ENCODE data around the gene SAP130.
"Not testable (repeated sequence)": the region's sequence is repeated elsewhere in the genome, so short reads cannot be mapped to it uniquely, and the experiment has no call there.

The SAP130 gene

GRCh38 chr2:127913808-127914457, 113.9 kb downstream of the SAP130 start:
- H3K27ac ChIP-seq: no peak overlapping the region
- TF ChIP-seq, protein P1, sequence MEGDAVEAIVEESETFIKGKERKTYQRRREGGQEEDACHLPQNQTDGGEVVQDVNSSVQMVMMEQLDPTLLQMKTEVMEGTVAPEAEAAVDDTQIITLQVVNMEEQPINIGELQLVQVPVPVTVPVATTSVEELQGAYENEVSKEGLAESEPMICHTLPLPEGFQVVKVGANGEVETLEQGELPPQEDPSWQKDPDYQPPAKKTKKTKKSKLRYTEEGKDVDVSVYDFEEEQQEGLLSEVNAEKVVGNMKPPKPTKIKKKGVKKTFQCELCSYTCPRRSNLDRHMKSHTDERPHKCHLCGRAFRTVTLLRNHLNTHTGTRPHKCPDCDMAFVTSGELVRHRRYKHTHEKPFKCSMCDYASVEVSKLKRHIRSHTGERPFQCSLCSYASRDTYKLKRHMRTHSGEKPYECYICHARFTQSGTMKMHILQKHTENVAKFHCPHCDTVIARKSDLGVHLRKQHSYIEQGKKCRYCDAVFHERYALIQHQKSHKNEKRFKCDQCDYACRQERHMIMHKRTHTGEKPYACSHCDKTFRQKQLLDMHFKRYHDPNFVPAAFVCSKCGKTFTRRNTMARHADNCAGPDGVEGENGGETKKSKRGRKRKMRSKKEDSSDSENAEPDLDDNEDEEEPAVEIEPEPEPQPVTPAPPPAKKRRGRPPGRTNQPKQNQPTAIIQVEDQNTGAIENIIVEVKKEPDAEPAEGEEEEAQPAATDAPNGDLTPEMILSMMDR (conservative IDR thresholded peaks at IDR 0.05): no peak
- no peak for TF ChIP-seq ZFX (IDR thresholded peaks at IDR 0.05)

DNA sequence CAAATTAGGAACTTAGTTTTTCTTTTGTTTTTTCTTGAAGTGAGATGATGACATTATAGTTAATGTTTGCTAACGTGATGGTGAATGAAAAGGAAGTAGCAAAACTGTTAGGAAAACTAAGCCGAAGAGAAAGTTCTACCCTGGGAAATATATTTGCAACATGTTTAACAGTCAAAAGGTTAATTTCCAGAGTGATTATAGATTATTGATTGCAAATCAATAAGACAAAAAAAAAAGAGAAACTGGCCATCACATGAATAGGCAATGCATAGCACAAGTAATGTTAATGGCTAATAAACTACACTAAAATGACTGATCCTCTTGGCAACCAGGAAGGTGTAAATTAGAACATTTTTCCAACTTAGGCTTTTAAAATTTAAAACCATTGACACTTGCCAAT, 116.1 kb downstream of the SAP130 start:
- no peak for TF ChIP-seq ZFX (IDR thresholded peaks at IDR 0.05)
- TF ChIP-seq, protein P1 (conservative IDR thresholded peaks at IDR 0.05): no peak

DNA sequence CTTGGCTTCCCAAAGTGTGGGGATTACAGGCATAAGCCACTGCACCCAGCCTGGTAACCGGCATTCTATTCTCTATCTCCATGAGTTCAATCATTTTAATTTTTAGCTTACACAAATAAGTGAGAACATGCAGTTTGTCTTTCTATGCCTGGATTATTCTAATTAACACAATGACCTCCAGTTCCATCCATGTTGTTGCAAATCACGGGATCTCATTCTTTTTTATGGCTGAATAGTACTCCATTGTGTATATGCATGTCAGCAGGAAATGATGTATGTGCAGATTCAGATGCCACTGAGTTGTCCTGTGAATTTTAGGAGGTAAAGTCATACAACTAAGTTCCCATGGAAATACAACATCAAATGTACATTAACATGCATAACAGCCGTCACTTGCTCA, 117.4 kb downstream of the SAP130 start:
- TF ChIP-seq, protein P1 (conservative IDR thresholded peaks at IDR 0.05): no peak
- no peak for TF ChIP-seq ZFX (IDR thresholded peaks at IDR 0.05)
- no peak overlapping the region for H3K27ac ChIP-seq

More for the DNA sequence above, 116.1 kb downstream of the SAP130 start:
- no peak overlapping the region for H3K27ac ChIP-seq

GRCh38 chr2:127909019-127909418, 118.8 kb downstream of the SAP130 start:
- no peak overlapping the region for H3K27ac ChIP-seq
- TF ChIP-seq, protein P1 (conservative IDR thresholded peaks at IDR 0.05): no peak; the same call in 1 of the 2 replicates
- TF ChIP-seq ZFX (IDR thresholded peaks at IDR 0.05): no peak

DNA sequence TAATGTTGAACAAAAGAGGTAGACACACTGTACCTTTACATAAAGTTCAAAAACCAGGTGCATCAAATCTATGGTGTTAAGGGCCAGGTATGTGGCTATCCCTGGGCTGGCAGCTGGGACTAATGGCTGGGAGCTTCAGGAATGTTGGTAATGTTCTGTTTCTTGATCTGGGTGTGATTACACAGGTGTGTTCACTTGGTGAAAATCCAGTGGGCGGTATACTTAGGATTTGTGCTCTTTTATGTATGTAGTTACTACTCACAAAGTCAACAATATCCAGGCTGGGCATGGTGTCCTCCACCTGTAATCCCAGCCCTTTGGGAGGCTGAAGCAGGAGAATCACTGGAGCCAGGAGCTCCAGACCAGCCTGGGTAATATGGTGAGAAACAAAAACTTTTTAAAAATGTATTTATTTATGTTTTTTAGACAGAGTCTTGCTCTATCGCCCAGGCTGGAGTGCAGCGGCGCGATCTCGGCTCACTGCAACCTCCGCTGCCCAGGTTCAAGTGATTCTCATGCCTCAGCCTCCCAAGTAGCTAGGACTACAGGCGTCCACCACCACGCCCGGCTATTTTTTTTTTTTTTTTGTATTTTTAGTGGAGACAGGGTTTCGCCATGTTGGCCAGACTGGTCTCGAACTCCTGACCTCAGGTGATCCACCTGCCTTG, 120.0 kb downstream of the SAP130 start:
- not testable (repeated sequence) for H3K27ac ChIP-seq

DNA sequence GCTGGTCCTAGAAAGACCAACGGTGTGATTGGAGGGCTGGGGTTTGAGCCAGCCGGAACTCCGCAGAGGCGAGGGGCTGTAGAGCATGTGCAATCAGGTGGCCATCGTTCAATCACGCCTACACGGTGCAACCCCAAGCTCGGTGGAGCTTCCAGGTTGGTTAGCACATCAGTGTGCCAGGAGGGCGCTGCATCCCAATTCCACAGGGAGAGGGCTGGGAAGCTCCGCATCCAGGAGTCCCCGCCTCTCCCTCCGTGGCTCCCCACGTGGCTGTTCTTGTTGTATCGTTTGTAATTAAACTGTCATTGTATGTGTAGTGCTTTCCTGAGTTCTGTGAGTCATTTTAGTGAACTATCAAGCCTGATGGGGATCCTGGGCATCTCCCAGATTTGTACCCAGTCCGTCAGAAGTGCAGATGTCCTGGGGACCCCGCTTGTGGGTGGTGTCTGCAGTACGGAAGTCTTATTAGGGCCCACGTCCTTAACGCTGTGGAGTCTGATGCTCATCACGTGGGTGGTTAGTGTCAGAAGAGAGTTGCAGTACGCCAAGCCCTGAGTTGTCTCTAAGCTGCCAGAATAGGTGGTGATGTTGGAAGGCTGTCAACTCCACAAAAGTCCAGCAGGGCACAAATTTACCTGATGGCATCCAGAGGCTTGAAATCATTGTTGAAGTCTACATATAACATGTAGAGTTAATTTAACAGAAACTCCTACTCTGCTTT, 121.5 kb downstream of the SAP130 start:
- no peak for TF ChIP-seq ZFX (IDR thresholded peaks at IDR 0.05)
- TF ChIP-seq, protein P1 (conservative IDR thresholded peaks at IDR 0.05): no peak
- H3K27ac ChIP-seq: no peak overlapping the region

DNA sequence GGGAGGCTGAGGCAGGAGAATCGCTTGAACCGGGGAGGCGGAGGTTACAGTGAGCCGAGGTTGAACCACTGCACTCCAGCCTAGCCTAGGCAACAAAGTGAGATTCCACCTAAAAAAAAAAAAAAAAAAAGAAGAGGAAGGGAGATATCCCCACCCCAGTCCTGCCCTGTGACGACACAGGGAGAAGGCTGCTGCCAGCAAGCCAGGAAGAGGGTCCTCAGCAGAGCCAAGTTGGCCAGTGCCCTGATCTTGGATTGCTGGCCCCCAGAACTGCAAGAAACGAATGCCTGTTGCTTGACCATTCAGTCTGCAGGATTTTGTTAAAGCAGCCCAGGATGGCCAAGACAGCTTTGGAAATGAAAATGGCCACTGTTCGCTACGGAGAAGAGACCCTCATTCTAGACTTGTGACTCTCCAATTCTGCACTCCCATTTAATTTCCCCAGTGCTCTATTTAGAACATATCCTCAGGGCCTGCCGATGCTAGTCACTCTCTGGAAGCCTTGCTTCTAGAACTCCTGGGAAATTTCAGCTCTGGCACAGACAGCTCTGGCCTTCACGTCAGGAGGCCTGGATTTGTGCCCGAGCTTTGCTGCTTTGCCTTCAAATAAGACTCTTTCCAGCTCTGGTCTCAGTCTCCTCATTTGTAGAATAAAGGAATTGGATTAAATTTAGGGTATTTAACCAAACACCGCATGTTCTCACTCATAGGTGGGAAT, 126.4 kb downstream of the SAP130 start:
- TF ChIP-seq, protein P1 (conservative IDR thresholded peaks at IDR 0.05): no peak
- no peak for TF ChIP-seq ZFX (IDR thresholded peaks at IDR 0.05)
- H3K27ac ChIP-seq: no peak overlapping the region

Data from C4-2B (cell line).